H9 (cell line): ENCODE results near the gene IVNS1ABP. TPM values are rescaled to one million over a fixed set of nuclear protein-coding genes. Genes with fewer than 3 reads are reported as not detected.

Experiments used
- DNase-seq: peaks from one replicate; pipeline ENCODE4 v3.0.0-alpha.2; 2017
- H2AFZ ChIP-seq: one replicate; pipeline ENCODE4 v1.6.1; 2013; ENCODE audit warnings: mild to moderate bottlenecking, low read length, control low read depth, moderate library complexity
- H2AK5ac ChIP-seq: 2 replicates; pipeline ENCODE4 v1.6.1; 2013; ENCODE audit warnings: low read length, control low read depth, mixed read lengths; ENCODE audit not compliant: insufficient read length
- H2BK120ac ChIP-seq: one replicate; pipeline ENCODE4 v1.6.1; 2013; ENCODE audit warnings: low read depth, mild to moderate bottlenecking, low read length, control low read depth, inconsistent platforms; ENCODE audit not compliant: poor library complexity, severe bottlenecking
- H2BK12ac ChIP-seq: 2 replicates; pipeline ENCODE4 v1.6.1; 2013; ENCODE audit warnings: low read length, control low read depth, mixed read lengths, low read depth; ENCODE audit not compliant: insufficient read length
- H2BK15ac ChIP-seq: 2 replicates; pipeline ENCODE4 v1.6.1; 2013; ENCODE audit warnings: low read depth, low read length, control low read depth
- H2BK20ac ChIP-seq: one replicate; pipeline ENCODE4 v1.6.1; 2013; ENCODE audit warnings: low read depth, mild to moderate bottlenecking, low read length, control low read depth, inconsistent platforms; ENCODE audit not compliant: poor library complexity, severe bottlenecking
- H2BK5ac ChIP-seq: 2 replicates; pipeline ENCODE4 v1.6.1; 2013; ENCODE audit warnings: low read length, control low read depth, mixed read lengths; ENCODE audit not compliant: insufficient read length
- H3K14ac ChIP-seq: 2 replicates; pipeline ENCODE4 v1.6.1; 2013; ENCODE audit warnings: low read length, control low read depth; ENCODE audit not compliant: insufficient read depth
- H3K18ac ChIP-seq: 2 replicates; pipeline ENCODE4 v1.6.1; 2013; ENCODE audit warnings: low read depth, mild to moderate bottlenecking, mixed read lengths, low read length, control low read depth; ENCODE audit not compliant: insufficient read length
- H3K23ac ChIP-seq: 2 replicates; pipeline ENCODE4 v1.6.1; 2013; ENCODE audit warnings: low read length, control low read depth, mixed read lengths, low read depth; ENCODE audit not compliant: insufficient read length
- H3K23me2 ChIP-seq: 2 replicates; pipeline ENCODE4 v1.6.1; 2013; ENCODE audit warnings: low read depth, mild to moderate bottlenecking, mixed read lengths, low read length, control low read depth; ENCODE audit not compliant: insufficient read length, poor library complexity, severe bottlenecking
- H3K27ac ChIP-seq: 2 replicates; pipeline ENCODE4 v1.5.1; 2013; ENCODE audit warnings: low read length, control low read depth, mixed read lengths, low read depth; ENCODE audit not compliant: insufficient read length
- H3K27me3 ChIP-seq: 2 replicates; pipeline ENCODE4 v1.6.1; 2013; ENCODE audit warnings: low read length, control low read depth, inconsistent platforms; ENCODE audit not compliant: insufficient read depth
- H3K4ac ChIP-seq: 2 replicates; pipeline ENCODE4 v1.6.1; 2013; ENCODE audit warnings: low read depth, mild to moderate bottlenecking, control low read depth, inconsistent platforms, low read length, moderate library complexity
- H3K4me1 ChIP-seq: 2 replicates; pipeline ENCODE4 v1.6.1; 2013; ENCODE audit warnings: low read length, control low read depth, inconsistent platforms; ENCODE audit not compliant: insufficient read depth
- H3K4me2 ChIP-seq: 2 replicates; pipeline ENCODE4 v1.6.1; 2013; ENCODE audit warnings: low read length, control low read depth, mixed read lengths; ENCODE audit not compliant: insufficient read length, insufficient read depth
- H3K56ac ChIP-seq: 2 replicates; pipeline ENCODE4 v1.6.1; 2013; ENCODE audit warnings: low read depth, mild to moderate bottlenecking, mixed read lengths, low read length, control low read depth; ENCODE audit not compliant: insufficient read length
- H3K79me1 ChIP-seq: 2 replicates; pipeline ENCODE4 v1.6.1; 2013; ENCODE audit warnings: low read depth, mild to moderate bottlenecking, moderate library complexity, low read length, control low read depth, inconsistent platforms; ENCODE audit not compliant: insufficient read depth, poor library complexity, severe bottlenecking
- H3K79me2 ChIP-seq: 2 replicates; pipeline ENCODE4 v1.6.1; 2013; ENCODE audit warnings: low read length, control low read depth, inconsistent platforms; ENCODE audit not compliant: insufficient read depth
- H3K9ac ChIP-seq: 2 replicates; pipeline ENCODE4 v1.6.1; 2013; ENCODE audit warnings: low read length, control low read depth, mixed read lengths; ENCODE audit not compliant: insufficient read length; ENCODE audit errors: extremely low read depth
- H3K9me3 ChIP-seq: one replicate; pipeline ENCODE4 v1.6.1; 2013; ENCODE audit warnings: low read depth, low read length, inconsistent platforms; ENCODE audit not compliant: control insufficient read depth
- H3T11ph ChIP-seq: one replicate; pipeline ENCODE4 v1.6.1; 2013; ENCODE audit warnings: mild to moderate bottlenecking, low read length, control low read depth, inconsistent platforms
- H4K20me1 ChIP-seq: one replicate; pipeline ENCODE4 v1.6.1; 2013; ENCODE audit not compliant: control insufficient read depth, insufficient read length, insufficient read depth
- H4K5ac ChIP-seq: 2 replicates; pipeline ENCODE4 v1.6.1; 2013; ENCODE audit warnings: low read depth, mild to moderate bottlenecking, mixed read lengths, low read length, control low read depth; ENCODE audit not compliant: insufficient read length
- H4K8ac ChIP-seq: replicated peaks from 2 replicates; pipeline ENCODE4 v1.6.1; 2013; ENCODE audit warnings: low read length, control low read depth, mixed read lengths, low read depth; ENCODE audit not compliant: insufficient read length
- H4K91ac ChIP-seq: 2 replicates; pipeline ENCODE4 v1.6.1; 2013; ENCODE audit warnings: low read depth, mild to moderate bottlenecking, moderate library complexity, mixed read lengths, low read length, control low read depth; ENCODE audit not compliant: insufficient read length
- H3K27ac Mint-ChIP-seq, 3 experiments: 2 replicates in 2 of 3; 3 replicates in 1 of 3; pipeline ENCODE4 v1.8.0; 2020 to 2021; ENCODE audit warnings: mixed read lengths in 3 of 3, mild to moderate bottlenecking in 1 of 3, moderate library complexity in 1 of 3
- H3K27me3 Mint-ChIP-seq: 2 replicates; pipeline ENCODE4 v1.8.0; 2021; ENCODE audit warnings: low read depth, mild to moderate bottlenecking, moderate library complexity, mixed read lengths
- H3K36me3 Mint-ChIP-seq, 3 experiments: 2 replicates in 2 of 3; 3 replicates in 1 of 3; pipeline ENCODE4 v1.8.0; 2020 to 2021; ENCODE audit warnings: low read depth in 3 of 3, mixed read lengths in 3 of 3; ENCODE audit not compliant: insufficient read depth in 1 of 3
- H3K4me1 Mint-ChIP-seq, 2 experiments: 2 replicates each; pipeline ENCODE4 v1.8.0; 2020; ENCODE audit warnings: mixed read lengths in 2 of 2
- H3K4me3 Mint-ChIP-seq, 2 experiments: 2 replicates in 1 of 2; 3 replicates in 1 of 2; pipeline ENCODE4 v1.8.0; 2020 to 2021; ENCODE audit warnings: mild to moderate bottlenecking in 2 of 2, mixed read lengths in 2 of 2, moderate library complexity in 1 of 2
- H3K9me3 Mint-ChIP-seq, 2 experiments: 2 replicates in 1 of 2; 3 replicates in 1 of 2; pipeline ENCODE4 v1.8.0; 2020; ENCODE audit warnings: mild to moderate bottlenecking in 2 of 2, mixed read lengths in 2 of 2, moderate library complexity in 1 of 2
- CTCF ChIP-seq: fragments of 200-600 bp; sonication (generic); conservative IDR thresholded peaks from 3 replicates; pipeline ENCODE4 v1.8.0; 2021; ENCODE audit warnings: antibody characterized with exemption, mild to moderate bottlenecking
- WGBS: extraction: QIAGEN DNeasy Blood & Tissue Kit; methylation state at CpG from one replicate; pipeline ENCODE4 v1.1.7; 2013; ENCODE audit warnings: missing lambda C conversion rate, low lambda C conversion rate, mixed read lengths; ENCODE audit not compliant: insufficient read length; ENCODE audit errors: extremely low coverage; 5-methylcytosine and 5-hydroxymethylcytosine counted together
- total RNA-seq: library from RNA; stranded (reverse); gene quantifications from 2 replicates; pipeline ENCODE4 v1.2.1, GENCODE V29; 2021

IVNS1ABP gene
- total RNA-seq, 1 experiment from 2014 or later, result 110 TPM

GRCh38 chr1:185355947-185356346, 38.9 kb upstream of the IVNS1ABP start:
- Mint-ChIP-seq H3K27me3 (no peaks in the 10 kb centered on the region), H3K4me1 (no peaks in the 10 kb centered on the region), H3K36me3 (no peaks in the 10 kb centered on the region; a peak in 1 of 7 replicates), H3K27ac (no peak overlapping the region), H3K9me3 (no peaks in the 10 kb centered on the region; a peak in 1 of 5 replicates), H3K4me3 (no peak overlapping the region)
- no peak for TF ChIP-seq CTCF
- no peak overlapping the region for H3K14ac ChIP-seq
- no peak for DNase-seq
- no peak overlapping the region for H4K91ac ChIP-seq
- no peak overlapping the region for H3T11ph ChIP-seq
- no peak overlapping the region for H3K4ac ChIP-seq
- H3K9me3 ChIP-seq, result no peaks in the 10 kb centered on the region
- no peak overlapping the region for H2AFZ ChIP-seq
- H2BK20ac ChIP-seq, result no peak overlapping the region
- no peak overlapping the region for H3K27ac ChIP-seq
- no peak overlapping the region for H3K56ac ChIP-seq
- H2BK12ac ChIP-seq, result no peak overlapping the region
- no peaks in the 10 kb centered on the region for H3K79me1 ChIP-seq
- H2BK15ac ChIP-seq, result no peak overlapping the region
- H2BK5ac ChIP-seq, result no peak overlapping the region
- H3K27me3 ChIP-seq, result no peaks in the 10 kb centered on the region
- no peak overlapping the region for H3K4me2 ChIP-seq
- no CpG with 5 or more reads among the region's 2 CpGs for WGBS
- no peak overlapping the region for H2BK120ac ChIP-seq
- H3K4me1 ChIP-seq, result no peaks in the 10 kb centered on the region
- H3K18ac ChIP-seq, result no peak overlapping the region
- no peak overlapping the region for H3K23ac ChIP-seq
- no peaks in the 10 kb centered on the region for H3K79me2 ChIP-seq
- no peaks in the 10 kb centered on the region for H3K23me2 ChIP-seq
- no peak overlapping the region for H4K5ac ChIP-seq
- no peak overlapping the region for H3K9ac ChIP-seq
- H4K20me1 ChIP-seq, result no peaks in the 10 kb centered on the region
- no peak overlapping the region for H2AK5ac ChIP-seq
- no peak overlapping the region for H4K8ac ChIP-seq
